ENCODE data around the gene TRMT11. TPM values are rescaled to one million over a fixed set of nuclear protein-coding genes. Genes with fewer than 3 reads are reported as not detected.
A peak's percentile ranks its signal among the peaks of the same experiment; 100 is the strongest.

The TRMT11 gene
- total and polyA plus RNA-seq, 2 of the 13 experiments (the other 11 are each of a cell fraction or from before 2014, with no cell fraction given), result 42.2 to 81.9 TPM

DNA sequence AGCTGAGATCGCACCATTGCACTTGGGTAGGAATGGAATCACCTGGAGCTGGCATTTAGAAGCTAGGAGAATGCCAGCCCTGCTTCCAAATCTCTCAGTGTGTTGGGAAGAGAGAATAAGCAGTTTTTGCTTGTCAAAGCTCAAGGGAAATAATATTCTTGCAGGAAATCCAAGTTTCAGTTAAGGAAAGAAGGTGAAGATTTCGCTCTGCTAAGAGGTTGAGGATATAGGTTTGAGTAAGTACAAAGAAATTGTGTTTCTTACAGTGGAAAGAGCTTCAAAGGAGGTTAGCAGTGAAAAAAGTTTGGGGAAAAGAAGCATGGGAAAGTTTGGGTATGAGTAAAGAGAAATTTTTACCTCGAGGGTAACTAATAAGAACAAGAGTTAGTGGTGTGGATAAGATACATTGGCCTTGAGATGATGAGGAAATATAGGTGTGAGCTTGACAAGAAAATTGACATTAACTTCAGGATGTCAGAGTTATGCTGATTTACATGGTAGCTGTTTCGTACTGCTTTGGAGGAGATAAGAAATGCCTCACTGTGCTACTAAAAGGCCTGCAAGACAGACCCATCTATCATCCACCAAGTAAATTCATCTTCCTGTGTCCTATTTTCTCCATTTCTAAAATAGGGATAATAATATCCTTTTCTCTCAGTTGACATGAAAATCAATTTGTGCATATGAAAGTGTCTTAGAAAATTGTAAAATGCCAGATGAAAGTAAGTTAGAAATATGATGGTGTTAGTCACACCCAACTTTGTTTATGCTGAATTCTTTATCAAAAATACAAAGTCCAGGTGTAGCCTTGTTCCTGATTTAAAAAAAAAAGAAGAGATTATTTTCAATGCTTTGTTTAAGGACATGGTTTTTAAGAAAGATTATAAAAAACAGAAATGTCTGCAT, 42.6 kb upstream of the TRMT11 start (continued):
- TF ChIP-seq, protein P1, sequence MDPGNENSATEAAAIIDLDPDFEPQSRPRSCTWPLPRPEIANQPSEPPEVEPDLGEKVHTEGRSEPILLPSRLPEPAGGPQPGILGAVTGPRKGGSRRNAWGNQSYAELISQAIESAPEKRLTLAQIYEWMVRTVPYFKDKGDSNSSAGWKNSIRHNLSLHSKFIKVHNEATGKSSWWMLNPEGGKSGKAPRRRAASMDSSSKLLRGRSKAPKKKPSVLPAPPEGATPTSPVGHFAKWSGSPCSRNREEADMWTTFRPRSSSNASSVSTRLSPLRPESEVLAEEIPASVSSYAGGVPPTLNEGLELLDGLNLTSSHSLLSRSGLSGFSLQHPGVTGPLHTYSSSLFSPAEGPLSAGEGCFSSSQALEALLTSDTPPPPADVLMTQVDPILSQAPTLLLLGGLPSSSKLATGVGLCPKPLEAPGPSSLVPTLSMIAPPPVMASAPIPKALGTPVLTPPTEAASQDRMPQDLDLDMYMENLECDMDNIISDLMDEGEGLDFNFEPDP (CRISPR knock-in tag; conservative IDR thresholded peaks at IDR 0.05), result 0 out of 2 replicates have a peak, but pooled peaks have one; percentile 64
- TF ChIP-seq ARNT2 (CRISPR knock-in tag; IDR thresholded peaks at IDR 0.05; ENCODE audit: low read depth), result no peak; the same call in 1 of the 2 replicates
- TF ChIP-seq HNF4G (IDR thresholded peaks at IDR 0.05; ENCODE audit: borderline replicate concordance, low read depth, low read length), result no peak
- no peak for TF ChIP-seq HNF4G (CRISPR knock-in tag; IDR thresholded peaks at IDR 0.05; ENCODE audit: borderline replicate concordance, low read depth)

DNA sequence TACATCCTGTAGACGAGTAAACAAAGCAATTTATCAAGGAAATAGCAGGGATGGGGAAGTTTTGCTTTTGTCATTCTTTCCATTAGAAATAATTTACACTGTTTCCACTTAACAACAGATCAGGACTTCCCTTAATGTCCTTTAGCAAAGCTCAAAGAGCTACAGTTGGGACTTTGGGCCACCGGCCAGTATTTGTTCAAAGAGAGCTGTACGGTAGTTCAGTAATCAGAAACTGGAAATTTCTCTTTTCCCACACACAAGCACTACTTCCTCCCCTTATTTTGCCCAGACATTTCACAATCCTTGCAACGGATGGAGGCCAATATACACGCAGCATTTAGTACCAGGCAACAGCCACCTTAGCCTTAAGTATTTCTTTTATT, 41.9 kb upstream of the TRMT11 start:
- WGBS (ENCODE audit: low lambda C conversion rate), result under 1% methylated on average over 5 of the region's 5 CpGs
- H2AFZ ChIP-seq (ENCODE audit: low read length), result peak overlapping the region; percentile 12
- TF ChIP-seq GABPA (IDR thresholded peaks at IDR 0.05; ENCODE audit: low read depth, low read length) (no peak), GABPA (CRISPR knock-in tag; IDR thresholded peaks at IDR 0.05; ENCODE audit: low read depth) (peak; percentile 65; the same call in 1 of the 2 replicates), KMT2A (CRISPR knock-in tag; IDR thresholded peaks at IDR 0.05) (0 out of 2 replicates have a peak, but pooled peaks have one; percentile 53), ZFP37 (CRISPR knock-in tag; IDR thresholded peaks at IDR 0.05; ENCODE audit: borderline replicate concordance) (no peak), ZNF543 (CRISPR knock-in tag; IDR thresholded peaks at IDR 0.05) (no peak), EHMT2 (IDR thresholded peaks at IDR 0.05; ENCODE audit: borderline replicate concordance, low read depth, low read length) (peak; percentile 14; the same call in 1 of the 2 replicates), ZNF337 (CRISPR knock-in tag; IDR thresholded peaks at IDR 0.05; ENCODE audit: borderline replicate concordance, low read depth) (no peak), SP140L (CRISPR knock-in tag; IDR thresholded peaks at IDR 0.05; ENCODE audit: borderline replicate concordance) (0 out of 2 replicates have a peak, but pooled peaks have one; percentile 53), ZNF776 (CRISPR knock-in tag; IDR thresholded peaks at IDR 0.05) (no peak), KAT8 (CRISPR knock-in tag; IDR thresholded peaks at IDR 0.05) (peak; percentile 74), NR2F2 (IDR thresholded peaks at IDR 0.05; ENCODE audit: borderline replicate concordance, low read depth) (no peak)
- TF ChIP-seq, protein P2, sequence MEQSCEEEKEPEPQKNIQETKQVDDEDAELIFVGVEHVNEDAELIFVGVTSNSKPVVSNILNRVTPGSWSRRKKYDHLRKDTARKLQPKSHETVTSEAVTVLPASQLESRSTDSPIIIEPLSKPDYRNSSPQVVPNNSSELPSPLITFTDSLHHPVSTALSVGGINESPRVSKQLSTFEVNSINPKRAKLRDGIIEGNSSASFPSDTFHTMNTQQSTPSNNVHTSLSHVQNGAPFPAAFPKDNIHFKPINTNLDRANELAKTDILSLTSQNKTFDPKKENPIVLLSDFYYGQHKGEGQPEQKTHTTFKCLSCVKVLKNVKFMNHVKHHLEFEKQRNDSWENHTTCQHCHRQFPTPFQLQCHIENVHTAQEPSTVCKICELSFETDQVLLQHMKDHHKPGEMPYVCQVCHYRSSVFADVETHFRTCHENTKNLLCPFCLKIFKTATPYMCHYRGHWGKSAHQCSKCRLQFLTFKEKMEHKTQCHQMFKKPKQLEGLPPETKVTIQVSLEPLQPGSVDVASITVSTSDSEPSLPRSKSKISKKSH (CRISPR knock-in tag; IDR thresholded peaks at IDR 0.05; ENCODE audit: borderline replicate concordance), result no peak
- TF ChIP-seq, protein P3, sequence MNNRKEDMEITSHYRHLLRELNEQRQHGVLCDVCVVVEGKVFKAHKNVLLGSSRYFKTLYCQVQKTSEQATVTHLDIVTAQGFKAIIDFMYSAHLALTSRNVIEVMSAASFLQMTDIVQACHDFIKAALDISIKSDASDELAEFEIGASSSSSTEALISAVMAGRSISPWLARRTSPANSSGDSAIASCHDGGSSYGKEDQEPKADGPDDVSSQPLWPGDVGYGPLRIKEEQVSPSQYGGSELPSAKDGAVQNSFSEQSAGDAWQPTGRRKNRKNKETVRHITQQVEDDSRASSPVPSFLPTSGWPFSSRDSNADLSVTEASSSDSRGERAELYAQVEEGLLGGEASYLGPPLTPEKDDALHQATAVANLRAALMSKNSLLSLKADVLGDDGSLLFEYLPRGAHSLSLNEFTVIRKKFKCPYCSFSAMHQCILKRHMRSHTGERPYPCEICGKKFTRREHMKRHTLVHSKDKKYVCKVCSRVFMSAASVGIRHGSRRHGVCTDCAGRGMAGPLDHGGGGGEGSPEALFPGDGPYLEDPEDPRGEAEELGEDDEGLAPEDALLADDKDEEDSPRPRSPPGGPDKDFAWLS (CRISPR knock-in tag; IDR thresholded peaks at IDR 0.05; ENCODE audit: borderline replicate concordance), result no peak

More for the DNA sequence above, 41.9 kb upstream of the TRMT11 start:
- Histone ChIP-seq H3K27me3 (ENCODE audit: control insufficient read depth in 1 of 2, insufficient read depth in 2 of 2, low read length in 2 of 2) (no peaks in the 10 kb centered on the region), H3K27ac (ENCODE audit: extremely low read length, insufficient read depth, low read length) (peak overlapping the region; percentile 92), H3K36me3 (replicated peaks in 1 of 2; ENCODE audit: control insufficient read depth in 1 of 2, insufficient read depth in 2 of 2, low read length in 2 of 2) (no peaks in the 10 kb centered on the region), H3K4me1 (ENCODE audit: insufficient read depth, low read length) (peaks cover 85% of the 10 kb centered on the region), H4K20me1 (ENCODE audit: insufficient read depth, low read length) (no peaks in the 10 kb centered on the region), H3K9me3 (ENCODE audit: low read length) (no peaks in the 10 kb centered on the region), H3K4me3 (replicated peaks in 1 of 3; ENCODE audit: insufficient read depth in 1 of 3, low read depth in 2 of 3, low read length in 3 of 3) (peak overlapping the region in 2 of 3 experiments; percentile 35 to 56; a peak in 3 of 6 replicates), H3K4me2 (ENCODE audit: low read depth, low read length) (peak overlapping the region; percentile 71), H3K79me2 (ENCODE audit: insufficient read depth, low read length) (no peaks in the 10 kb centered on the region), H3K9ac (ENCODE audit: insufficient read depth, low read depth, low read length) (peak overlapping the region; percentile 50)
- ATAC-seq, result peak; percentile 96
- in situ Hi-C loops (cut with HindIII; ENCODE audit: extremely low pct_ligation_motif_present, low pct_unique_long_range_greater_than_20kb) (no loop called here), intact Hi-C loops (cut with micrococcal nuclease; ENCODE audit: unreplicated experiment) (loop anchor here (1.0 kb wide), 1 partner anchor 25 kb away; no protein-coding TSS in a partner anchor)
- no TSS peak for BruUV-seq (replicated peaks)
- FAIRE-seq, result peak; percentile 85
- peak; percentile 98 for DNase-seq (ENCODE audit: low spot score)
- ChIA-PET POLR2A (interaction anchor here (1.1 to 5.4 kb wide), 6 partner anchors 8 to 44 kb away, joined by 3 to 48 read pairs (median 12); partner anchors contain the start of genes HINT3 and TRMT11), CTCF (ENCODE audit: low intra/inter-chr PET ratio, low total read pairs) (no interaction called here)

Data from HepG2 (cell line).